ENCODE data around the gene ABL1. TPM values are rescaled to one million over a fixed set of nuclear protein-coding genes. Genes with fewer than 3 reads are reported as not detected.

The ABL1 gene
- total and polyA plus RNA-seq, 10 donors = 9.7 to 76.7 (median 42.2) TPM

- no peaks in the 10 kb centered on the region for H3K36me3 ChIP-seq
- H3K27ac ChIP-seq = no peak overlapping the region
- H3K4me3 ChIP-seq = no peak overlapping the region
- DNase-seq = no peak
- H3K4me1 ChIP-seq = no peaks in the 10 kb centered on the region
- WGBS, 5 donors = 67 to 76% (median 75%) methylated on average over 21 to 25 of the region's 25 CpGs
- H3K27me3 ChIP-seq (replicated peaks in 1 of 7) = peaks cover 0 to 88% (median 25%) of the 10 kb centered on the region in 7 donors
- no peaks in the 10 kb centered on the region for H3K9me3 ChIP-seq
- intact Hi-C loops (cut with DNase I; ENCODE audit: low total_unique reads) = no loop called here
- TF ChIP-seq POLR2AphosphoS5 (IDR thresholded peaks at IDR 0.05) (no peak), POLR2A (IDR thresholded peaks at IDR 0.05) (no peak), CTCF (IDR thresholded peaks at IDR 0.05 in 8 of 11, conservative IDR thresholded peaks at IDR 0.05 in 3 of 11) (no peak)
Measured at GRCh38 chr9:130903194-130904069, 68.4 kb downstream of the ABL1 start.

- 85 to 91% (median 88%) methylated on average over 21 to 48 of the region's 48 CpGs for WGBS, 5 donors
- no peaks in the 10 kb centered on the region for H3K4me1 ChIP-seq
- no peak overlapping the region for H3K4me3 ChIP-seq
- H3K27me3 ChIP-seq (replicated peaks in 1 of 7) = peaks cover 0 to 87% (median 22%) of the 10 kb centered on the region in 7 donors
- H3K36me3 ChIP-seq = no peaks in the 10 kb centered on the region
- no peak overlapping the region for H3K27ac ChIP-seq
- intact Hi-C loops (cut with DNase I; ENCODE audit: low total_unique reads) = no loop called here
- no peaks in the 10 kb centered on the region for H3K9me3 ChIP-seq
- no peak for TF ChIP-seq POLR2A (IDR thresholded peaks at IDR 0.05)
- TF ChIP-seq POLR2AphosphoS5 (IDR thresholded peaks at IDR 0.05) = no peak
- no peak for DNase-seq
Measured at GRCh38 chr9:130904070-130905044, 69.3 kb downstream of the ABL1 start.

GRCh38 chr9:130905125-130905901 lies 70.3 kb downstream of the ABL1 start:
- peaks cover 0 to 77% (median 19%) of the 10 kb centered on the region in 7 donors for H3K27me3 ChIP-seq (replicated peaks in 1 of 7)

More at GRCh38 chr9:130905125-130905901, 70.3 kb downstream of the ABL1 start:
- TF ChIP-seq POLR2AphosphoS5 (IDR thresholded peaks at IDR 0.05) (no peak), POLR2A (IDR thresholded peaks at IDR 0.05) (no peak), CTCF (IDR thresholded peaks at IDR 0.05 in 8 of 11, conservative IDR thresholded peaks at IDR 0.05 in 3 of 11) (no peak)
- H3K4me3 ChIP-seq = no peak overlapping the region
- WGBS, 5 donors = 83 to 89% (median 88%) methylated on average over 23 to 24 of the region's 24 CpGs
- no peak overlapping the region for H3K27ac ChIP-seq
- no peaks in the 10 kb centered on the region for H3K4me1 ChIP-seq
- DNase-seq = no peak
- no peaks in the 10 kb centered on the region for H3K36me3 ChIP-seq
- intact Hi-C loops (cut with DNase I; ENCODE audit: low total_unique reads) = no loop called here
- no peaks in the 10 kb centered on the region for H3K9me3 ChIP-seq
